SU-DHL-6 (cell line): ENCODE data around the gene PDCD7.

ENCODE experiments used
- H2AFZ ChIP-seq: fragments of 200-600 bp; sonication (generic); 2 replicates; pipeline ENCODE4 v1.6.1; 2014; ENCODE audit warnings: low read depth, mild to moderate bottlenecking, moderate library complexity, mixed read lengths, antibody characterized with exemption, low read length; ENCODE audit not compliant: severe bottlenecking
- H3F3A ChIP-seq: fragments of 200-600 bp; shearing (Covaris generic); 2 replicates; pipeline ENCODE4 v1.6.0; 2016; ENCODE audit warnings: antibody characterized with exemption, mild to moderate bottlenecking; ENCODE audit not compliant: insufficient read depth
- H3K27ac ChIP-seq: fragments of 200-600 bp; sonication (generic); 2 replicates; pipeline ENCODE4 v1.5.1; 2016; ENCODE audit warnings: low read depth, mild to moderate bottlenecking, low read length, moderate library complexity, mixed read lengths
- H3K27me3 ChIP-seq: fragments of 200-600 bp; sonication (generic), shearing (Covaris generic); 2 replicates; pipeline ENCODE4 v1.6.0; 2014; ENCODE audit warnings: mild to moderate bottlenecking, low read length
- H3K36me3 ChIP-seq: fragments of 200-600 bp; sonication (generic); 2 replicates; pipeline ENCODE4 v1.6.1; 2014; ENCODE audit warnings: mild to moderate bottlenecking, low read length, mixed read lengths
- H3K4me2 ChIP-seq: fragments of 300-600, 200-600 bp; shearing (Covaris generic), sonication (generic); 2 replicates; pipeline ENCODE4 v1.6.0; 2014; ENCODE audit warnings: low read length, low read depth, mild to moderate bottlenecking; ENCODE audit not compliant: poor library complexity, severe bottlenecking
- H3K4me3 ChIP-seq: fragments of 200-600 bp; sonication (generic); 2 replicates; pipeline ENCODE4 v1.5.1; 2014; ENCODE audit warnings: antibody characterized with exemption, low read length, mild to moderate bottlenecking, mixed read lengths; ENCODE audit not compliant: insufficient read depth, poor library complexity, severe bottlenecking
- H3K79me2 ChIP-seq: fragments of 200-600 bp; sonication (generic); 2 replicates; pipeline ENCODE4 v1.6.1; 2014; ENCODE audit warnings: mild to moderate bottlenecking, low read length, moderate library complexity; ENCODE audit not compliant: insufficient read depth
- H3K9ac ChIP-seq: fragments of 200-600 bp; sonication (generic); 2 replicates; pipeline ENCODE4 v1.7.0; 2014; ENCODE audit warnings: mild to moderate bottlenecking, low read length
- H3K9me2 ChIP-seq: fragments of 200-600 bp; sonication (generic); replicated peaks from 2 replicates; pipeline ENCODE4 v1.6.1; 2014; ENCODE audit warnings: low read length; ENCODE audit not compliant: insufficient read depth
- H3K9me3 ChIP-seq: fragments of 200-600 bp; sonication (generic); 2 replicates; pipeline ENCODE4 v1.6.1; 2014; ENCODE audit warnings: low read length, mixed read lengths; ENCODE audit not compliant: insufficient read depth
- H4K20me1 ChIP-seq: fragments of 200-600 bp; sonication (generic); 2 replicates; pipeline ENCODE4 v1.6.1; 2014; ENCODE audit warnings: low read depth, mild to moderate bottlenecking, antibody characterized with exemption, low read length, moderate library complexity, mixed read lengths
- CTCF ChIP-seq: fragments of 200-600 bp; sonication (generic); IDR thresholded peaks from one replicate; pipeline ENCODE4 v1.5.1; 2017; ENCODE audit warnings: antibody characterized with exemption, mild to moderate bottlenecking, low read length, moderate library complexity; ENCODE audit not compliant: insufficient read depth, poor library complexity, severe bottlenecking
- EZH2phosphoT487 ChIP-seq: fragments of 200-600 bp; sonication (generic), shearing (Covaris generic); conservative IDR thresholded peaks from 2 replicates; pipeline ENCODE4 v1.6.1; 2018; ENCODE audit warnings: mild to moderate bottlenecking, antibody characterized with exemption, low read length, moderate library complexity, mixed read lengths

PDCD7 gene

GRCh38 chr15:65171428-65171827 lies 37.8 kb upstream of the PDCD7 start:
- TF ChIP-seq EZH2phosphoT487 (no peak), CTCF (no peak)
- no peak overlapping the region for H3K4me3 ChIP-seq
- H4K20me1 ChIP-seq = no peaks in the 10 kb centered on the region
- no peak overlapping the region for H3K27ac ChIP-seq
- H2AFZ ChIP-seq = no peak overlapping the region
- H3K27me3 ChIP-seq = no peaks in the 10 kb centered on the region
- no peak overlapping the region for H3K9ac ChIP-seq
- H3F3A ChIP-seq = no peaks in the 10 kb centered on the region
- H3K36me3 ChIP-seq = peaks cover 6% of the 10 kb centered on the region; the same call in 1 of the 2 replicates
- H3K4me2 ChIP-seq = no peak overlapping the region
- peaks cover 9% of the 10 kb centered on the region; the same call in 1 of the 2 replicates for H3K79me2 ChIP-seq
- no peaks in the 10 kb centered on the region for H3K9me2 ChIP-seq
- H3K9me3 ChIP-seq = no peaks in the 10 kb centered on the region

- Histone ChIP-seq H4K20me1 (no peaks in the 10 kb centered on the region), H3K4me2 (no peak overlapping the region), H3K9me2 (no peaks in the 10 kb centered on the region), H3K27ac (no peak overlapping the region), H3K27me3 (no peaks in the 10 kb centered on the region), H2AFZ (no peak overlapping the region), H3K9me3 (no peaks in the 10 kb centered on the region), H3K4me3 (no peak overlapping the region), H3K36me3 (peaks cover 35% of the 10 kb centered on the region; the same call in 1 of the 2 replicates), H3K79me2 (peaks cover 10% of the 10 kb centered on the region; the same call in 1 of the 2 replicates), H3K9ac (no peak overlapping the region), H3F3A (peaks cover 4% of the 10 kb centered on the region; the same call in 1 of the 2 replicates)
- TF ChIP-seq EZH2phosphoT487 (no peak), CTCF (no peak)
Observed at GRCh38 chr15:65165875-65166274, 32.3 kb upstream of the PDCD7 start.

- peaks cover 35% of the 10 kb centered on the region; the same call in 1 of the 2 replicates for H3K36me3 ChIP-seq
- TF ChIP-seq EZH2phosphoT487 (no peak), CTCF (no peak)
Observed at GRCh38 chr15:65164139-65164538, 30.5 kb upstream of the PDCD7 start.

More at GRCh38 chr15:65164139-65164538, 30.5 kb upstream of the PDCD7 start:
- Histone ChIP-seq H3F3A (peaks cover 4% of the 10 kb centered on the region; the same call in 1 of the 2 replicates), H3K27me3 (no peaks in the 10 kb centered on the region), H3K4me2 (no peak overlapping the region), H3K9ac (no peak overlapping the region), H3K4me3 (no peak overlapping the region), H4K20me1 (no peaks in the 10 kb centered on the region), H3K27ac (no peak overlapping the region), H3K79me2 (0 out of 2 replicates have a peak, but pooled peaks cover 5% of the 10 kb centered on the region), H3K9me3 (no peaks in the 10 kb centered on the region), H2AFZ (no peak overlapping the region), H3K9me2 (no peaks in the 10 kb centered on the region)
